GM10266 (cell line): ENCODE data around the gene MYO18B.
"Not testable (repeated sequence)": the region's sequence is repeated elsewhere in the genome, so short reads cannot be mapped to it uniquely, and the experiment has no call there.

Experiments used
- DNase-seq: peaks from one replicate; pipeline ENCODE4 v3.0.0; 2012; ENCODE audit errors: extremely low spot score
- TF ChIP-seq, protein P1 (sequence below): IDR thresholded peaks from 2 replicates; pipeline ENCODE4 v1.5.1; 2012; ENCODE audit warnings: mild to moderate bottlenecking, low read depth; ENCODE audit not compliant: control insufficient read depth, insufficient read depth; ENCODE audit errors: missing control alignments

MYO18B gene

DNA sequence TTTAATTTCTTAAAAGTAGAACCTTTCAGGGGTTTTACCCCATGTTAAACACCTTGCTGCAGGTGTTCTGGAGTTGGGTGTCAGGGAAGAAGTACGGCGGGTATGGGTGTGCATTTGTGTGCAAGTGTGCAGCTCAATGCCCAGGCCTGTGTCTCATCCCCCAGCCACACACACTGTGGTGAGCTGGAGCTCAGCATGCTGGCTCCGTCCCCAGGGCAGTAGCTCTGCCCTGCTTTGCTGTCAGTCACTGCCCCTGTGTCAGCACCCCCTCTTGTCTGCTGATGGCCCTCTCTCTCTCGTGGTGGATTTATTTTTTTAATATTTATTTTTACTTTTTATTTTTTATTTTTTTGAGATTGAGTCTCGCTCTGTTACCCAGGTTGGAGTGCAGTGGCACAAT, 35.8 kb upstream of the MYO18B start:
- TF ChIP-seq, protein P1, sequence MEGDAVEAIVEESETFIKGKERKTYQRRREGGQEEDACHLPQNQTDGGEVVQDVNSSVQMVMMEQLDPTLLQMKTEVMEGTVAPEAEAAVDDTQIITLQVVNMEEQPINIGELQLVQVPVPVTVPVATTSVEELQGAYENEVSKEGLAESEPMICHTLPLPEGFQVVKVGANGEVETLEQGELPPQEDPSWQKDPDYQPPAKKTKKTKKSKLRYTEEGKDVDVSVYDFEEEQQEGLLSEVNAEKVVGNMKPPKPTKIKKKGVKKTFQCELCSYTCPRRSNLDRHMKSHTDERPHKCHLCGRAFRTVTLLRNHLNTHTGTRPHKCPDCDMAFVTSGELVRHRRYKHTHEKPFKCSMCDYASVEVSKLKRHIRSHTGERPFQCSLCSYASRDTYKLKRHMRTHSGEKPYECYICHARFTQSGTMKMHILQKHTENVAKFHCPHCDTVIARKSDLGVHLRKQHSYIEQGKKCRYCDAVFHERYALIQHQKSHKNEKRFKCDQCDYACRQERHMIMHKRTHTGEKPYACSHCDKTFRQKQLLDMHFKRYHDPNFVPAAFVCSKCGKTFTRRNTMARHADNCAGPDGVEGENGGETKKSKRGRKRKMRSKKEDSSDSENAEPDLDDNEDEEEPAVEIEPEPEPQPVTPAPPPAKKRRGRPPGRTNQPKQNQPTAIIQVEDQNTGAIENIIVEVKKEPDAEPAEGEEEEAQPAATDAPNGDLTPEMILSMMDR = no peak
- DNase-seq = no peak

DNA sequence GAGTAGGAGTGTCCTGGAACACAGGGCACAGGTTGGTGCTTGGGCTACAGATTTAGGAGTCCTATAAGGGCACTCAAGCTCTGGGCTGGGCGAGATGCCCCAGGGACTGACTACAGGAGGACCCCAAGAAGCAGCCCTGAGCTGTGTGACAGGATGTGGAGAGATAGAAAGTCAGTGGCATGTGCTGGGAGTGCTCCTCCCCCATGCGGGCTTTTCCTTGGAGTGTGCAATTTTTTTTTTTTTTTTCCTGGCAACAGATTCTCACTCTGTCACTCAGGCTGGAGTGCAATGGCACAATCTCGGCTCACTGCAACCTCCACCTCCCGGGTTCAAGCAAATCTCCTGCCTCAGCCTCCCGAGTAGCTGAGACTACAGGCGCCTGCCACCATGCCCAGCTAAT, 33.6 kb upstream of the MYO18B start:
- not testable (repeated sequence) for DNase-seq

DNA sequence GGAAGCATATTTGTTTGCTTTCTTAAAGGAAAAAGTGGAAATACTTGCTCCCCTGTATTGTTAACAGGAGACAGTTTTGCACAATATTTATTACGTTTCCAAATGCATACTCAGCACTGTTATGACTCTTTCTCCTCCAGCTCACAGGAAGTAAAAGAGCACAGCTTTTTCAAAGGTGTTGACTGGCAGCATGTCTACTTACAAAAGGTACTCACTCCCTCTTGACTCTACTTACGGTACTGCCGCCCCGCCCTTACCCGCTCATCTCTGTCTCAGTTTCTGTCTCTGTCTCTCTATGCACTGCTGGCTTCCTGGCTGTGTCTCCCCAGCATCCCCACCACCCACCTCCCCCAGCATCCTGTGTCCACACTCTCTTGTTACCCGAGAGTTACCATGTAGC, 32.2 kb upstream of the MYO18B start:
- DNase-seq = peak; percentile 15
- TF ChIP-seq, protein P1 = no peak

DNA sequence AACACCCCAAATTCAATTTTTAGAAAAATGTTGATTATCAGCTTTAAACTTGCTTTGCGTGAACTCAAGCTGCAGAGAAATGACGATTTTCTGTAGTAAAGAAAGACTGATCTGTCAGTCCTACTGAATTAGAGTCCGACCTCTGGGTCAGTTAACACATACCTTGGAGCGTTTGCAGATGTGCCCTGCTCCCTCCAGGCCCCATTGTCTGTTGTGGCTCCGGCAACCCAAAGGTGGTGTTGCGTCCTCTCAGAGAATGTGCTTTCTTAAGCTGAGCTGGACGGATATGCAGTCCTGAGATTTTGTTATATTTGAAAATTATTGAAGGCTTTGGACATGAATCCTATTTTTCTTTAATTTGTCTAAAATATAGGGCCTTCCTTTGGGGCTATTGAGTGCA, 31.5 kb upstream of the MYO18B start:
- DNase-seq = no peak

DNA sequence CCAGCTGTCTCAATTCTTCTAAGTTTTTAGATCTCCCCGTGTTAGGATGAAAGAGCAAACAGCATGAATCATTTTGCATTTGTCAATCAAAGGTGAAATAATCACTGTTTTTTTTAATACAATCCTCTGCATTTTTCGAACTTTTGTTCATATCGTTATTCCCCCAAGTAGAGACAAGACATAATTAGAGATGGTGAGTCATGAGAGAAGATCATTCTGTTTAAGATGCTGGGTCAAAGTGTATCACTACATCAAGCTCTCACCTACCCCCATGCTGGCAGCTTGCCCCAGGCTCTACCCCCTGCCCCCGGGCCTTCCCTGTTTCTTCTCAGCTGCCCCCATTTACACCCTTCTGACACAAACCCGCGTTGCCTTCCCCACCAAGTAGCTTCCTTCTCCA, 30.5 kb upstream of the MYO18B start:
- DNase-seq = no peak
- TF ChIP-seq, protein P1 = no peak

More for the DNA sequence above, 31.5 kb upstream of the MYO18B start:
- TF ChIP-seq, protein P1 = no peak

DNA sequence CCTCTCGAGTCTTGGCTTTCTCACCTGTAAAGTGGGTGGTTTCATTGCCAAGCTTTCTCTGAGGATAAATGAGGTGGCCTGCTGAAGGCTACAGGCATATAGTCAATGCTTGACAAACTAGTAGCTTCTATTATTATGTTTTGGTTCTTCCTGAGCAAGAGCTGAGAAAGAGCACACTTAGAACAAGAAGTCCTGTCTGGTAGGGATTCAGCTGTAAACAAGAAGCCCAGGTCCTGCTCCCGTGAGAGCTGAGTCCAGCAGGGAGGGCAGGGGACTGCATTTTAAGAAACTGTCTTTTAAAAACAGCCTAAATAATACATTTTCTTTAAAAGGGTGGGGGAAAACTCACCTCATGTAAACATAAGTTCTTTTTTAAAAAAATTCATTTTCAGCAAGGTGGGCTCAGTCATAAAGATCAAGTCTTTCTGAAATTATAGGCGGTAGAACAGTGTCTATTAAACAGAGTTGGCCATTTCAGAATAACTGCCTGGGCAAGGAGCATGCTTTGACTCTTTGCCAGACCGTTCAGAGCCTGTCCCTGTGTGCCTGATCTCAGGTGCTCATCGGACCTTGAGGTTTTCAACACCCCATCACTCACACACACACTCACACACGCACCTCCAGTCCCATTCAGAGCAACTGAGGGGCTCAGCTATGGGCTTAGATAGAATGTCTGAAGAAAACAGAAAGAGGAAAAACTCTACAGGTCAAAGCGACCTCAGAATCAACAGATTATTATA, 29.2 kb upstream of the MYO18B start:
- no peak for DNase-seq
- TF ChIP-seq, protein P1 = no peak

DNA sequence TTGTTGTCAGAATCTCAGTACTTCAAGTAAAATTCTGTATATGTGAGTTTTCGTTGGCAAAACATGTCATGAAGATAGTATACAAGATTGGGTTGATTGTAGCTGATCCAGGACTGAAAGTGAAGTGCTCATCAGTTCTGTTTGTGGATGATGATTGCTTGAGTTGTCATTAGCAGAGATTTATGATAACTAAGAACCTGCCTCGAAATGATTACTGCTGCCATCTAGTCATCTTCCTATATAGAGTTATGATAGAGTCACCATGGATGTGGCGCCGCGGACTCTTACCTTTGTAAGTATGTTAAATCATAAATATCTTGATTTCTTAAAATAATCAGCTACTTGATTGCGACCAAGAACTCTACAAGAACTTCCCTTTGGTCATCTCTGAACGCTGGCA, 27.9 kb upstream of the MYO18B start:
- TF ChIP-seq, protein P1 = no peak
- DNase-seq = no peak

DNA sequence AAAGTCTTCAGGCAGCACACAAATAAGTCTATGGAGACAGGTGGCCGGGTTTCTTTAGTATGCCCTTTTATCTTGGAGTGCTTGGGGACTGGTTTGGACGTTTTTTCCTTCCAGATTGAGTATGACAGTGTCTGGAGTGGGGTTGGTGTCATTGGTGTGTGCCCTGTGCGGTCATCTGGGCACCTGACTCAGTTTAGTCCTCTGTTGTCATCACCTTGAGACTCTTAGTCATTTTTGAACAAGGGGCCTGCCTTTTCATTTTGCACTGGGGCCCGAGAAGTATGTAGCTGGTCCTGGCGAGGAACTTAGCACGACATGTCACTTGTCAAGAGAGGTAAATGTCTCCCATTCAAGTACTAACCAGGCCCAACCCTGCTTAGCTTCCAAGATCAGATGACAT, 27.2 kb upstream of the MYO18B start:
- TF ChIP-seq, protein P1 = no peak
- DNase-seq = no peak
